ENCODE measurements around the gene DLGAP4.

Gene DLGAP4

DNA sequence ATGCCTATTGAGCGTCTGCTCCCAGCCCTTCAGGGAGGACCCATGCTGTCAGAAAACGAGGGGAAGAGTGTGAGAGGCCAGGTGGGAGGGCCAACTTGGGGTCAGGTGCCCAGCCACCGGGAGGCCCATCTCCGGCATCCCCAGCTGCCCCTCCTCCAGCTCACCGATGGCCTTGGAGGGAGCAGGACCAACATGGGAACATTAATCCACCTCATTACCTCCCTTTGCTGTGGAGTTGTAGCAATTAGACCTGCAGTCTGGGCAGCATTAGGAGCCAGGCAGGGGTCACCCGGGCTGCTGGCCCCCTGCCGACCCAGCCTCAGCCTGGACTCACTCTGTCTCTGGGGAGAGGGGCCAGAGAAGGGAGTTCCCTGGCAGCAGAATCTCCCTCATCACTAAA is 25.1 kb downstream of the DLGAP4 start:
- DNase-seq (ENCODE audit: low read depth): no peak

DNA sequence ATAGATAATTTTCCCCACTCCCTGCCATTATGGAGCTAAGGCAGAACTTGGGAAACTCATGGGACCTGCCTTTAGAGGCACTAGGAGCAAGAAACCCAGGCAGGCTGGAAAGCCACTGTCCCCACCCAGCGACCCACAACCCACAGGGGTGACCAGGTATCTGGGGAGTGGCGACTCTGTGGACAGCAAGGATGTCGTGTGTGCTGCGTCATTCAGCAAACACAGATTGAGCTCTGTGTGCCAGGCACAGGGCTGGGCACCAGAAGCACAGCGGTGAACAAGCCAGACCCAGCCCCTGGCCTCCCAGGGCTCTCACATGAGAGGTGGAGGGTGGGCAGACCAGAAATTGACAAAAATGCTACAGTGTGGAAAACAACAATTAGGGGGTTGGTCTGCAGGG is 27.7 kb downstream of the DLGAP4 start:
- no peak for DNase-seq (ENCODE audit: low read depth)

GRCh38 chr20:36334281-36335205 is 28.4 kb downstream of the DLGAP4 start:
- DNase-seq (ENCODE audit: low read depth): no peak

- DNase-seq (ENCODE audit: low read depth): no peak
Measured at GRCh38 chr20:36335206-36335870, 29.2 kb downstream of the DLGAP4 start.

DNA sequence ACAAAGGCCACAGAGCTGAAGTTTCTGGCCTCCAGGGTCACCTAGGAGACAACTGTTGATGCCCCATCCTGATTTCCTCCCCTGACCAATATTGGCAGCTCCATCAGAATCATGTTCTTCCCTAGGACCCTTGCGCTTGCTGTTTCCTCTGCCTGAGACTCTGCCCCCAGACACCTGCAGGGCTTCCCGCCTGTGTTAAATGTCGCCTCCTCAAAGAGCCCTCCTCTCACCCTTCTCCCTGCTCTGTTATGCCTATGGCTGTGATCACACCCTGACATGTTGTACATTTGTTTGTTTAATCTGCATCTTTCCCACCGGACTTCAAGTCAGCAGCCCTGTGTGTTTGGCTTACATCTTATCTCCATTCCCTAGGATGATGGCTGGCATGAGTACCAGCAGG is 30.1 kb downstream of the DLGAP4 start:
- no peak for DNase-seq (ENCODE audit: low read depth)

DNA sequence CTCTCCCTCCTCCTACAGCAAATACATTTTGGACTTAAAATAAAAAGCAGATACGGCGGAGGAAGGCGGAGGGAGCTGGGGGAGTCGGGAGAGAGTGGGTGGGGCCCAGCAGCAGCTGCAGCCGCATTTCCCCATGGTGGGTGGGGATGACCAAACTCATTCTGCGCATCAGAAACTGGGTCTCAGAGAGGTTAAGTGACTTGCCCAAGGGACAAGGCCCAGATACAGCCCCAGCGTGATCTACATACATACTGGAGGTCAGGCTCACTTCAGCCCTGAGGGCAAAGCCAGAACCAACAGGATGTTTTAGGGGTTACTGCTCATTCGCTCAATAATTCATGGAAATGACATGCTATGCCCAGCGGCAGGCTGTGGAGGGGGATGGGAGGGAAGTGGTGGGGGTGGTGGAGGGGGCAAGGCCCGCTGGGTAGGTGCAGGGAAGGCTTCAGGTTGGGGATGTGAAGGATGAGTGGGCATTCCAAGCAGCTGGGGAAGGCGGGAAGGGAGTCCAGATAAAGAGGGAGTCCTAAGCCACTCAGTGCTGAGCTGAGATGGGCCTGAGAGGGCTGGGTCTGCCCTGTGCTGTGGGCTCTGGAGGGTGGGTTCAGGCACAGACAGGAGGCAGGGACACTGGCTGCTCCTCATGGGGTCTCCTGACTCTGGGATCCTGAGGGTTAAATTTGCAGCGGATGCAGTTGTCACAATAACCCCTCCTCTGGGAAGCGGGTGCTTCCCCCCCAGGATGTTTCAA is 31.0 kb downstream of the DLGAP4 start:
- no peak for DNase-seq (ENCODE audit: low read depth)

- DNase-seq (ENCODE audit: low read depth): no peak
Measured at GRCh38 chr20:36337886-36338285, 31.7 kb downstream of the DLGAP4 start.

GRCh38 chr20:36339646-36340592 is 33.8 kb downstream of the DLGAP4 start:
- DNase-seq (ENCODE audit: low read depth): no peak

GRCh38 chr20:36340593-36340990 is 34.5 kb downstream of the DLGAP4 start:
- no peak for DNase-seq (ENCODE audit: low read depth)

DNA sequence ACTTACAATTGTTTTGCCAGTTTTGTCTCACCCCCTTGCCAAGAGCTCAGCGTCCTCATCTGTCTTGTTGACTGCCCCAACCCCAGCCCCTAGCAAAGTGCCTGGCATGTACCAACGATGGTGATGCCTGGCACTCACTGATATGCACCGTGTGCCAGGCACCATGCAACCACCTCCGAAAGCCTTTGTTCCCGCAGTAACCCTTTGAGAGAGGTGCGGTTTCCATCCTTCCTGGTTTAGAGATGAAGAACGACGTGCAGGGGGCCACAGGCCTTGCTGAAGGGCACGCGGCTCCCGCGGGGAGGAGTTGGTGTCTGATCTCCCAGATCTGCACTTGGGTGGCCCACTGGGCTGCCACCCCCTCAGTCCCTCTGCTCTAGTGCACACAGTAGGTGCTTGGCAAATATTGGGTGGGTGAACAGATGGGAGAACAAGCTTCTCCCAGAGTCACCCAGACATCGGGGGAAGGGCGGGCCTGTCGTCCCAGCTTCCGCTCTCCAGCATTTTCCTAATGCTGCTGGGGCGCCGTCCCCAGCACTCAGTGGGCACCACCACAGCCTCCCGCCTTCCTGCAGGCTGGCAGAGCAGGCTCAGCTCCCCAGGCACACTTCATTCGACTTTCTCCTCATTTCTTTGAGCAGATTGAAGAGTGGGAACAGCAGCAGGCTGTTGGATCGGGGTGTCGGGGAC is 35.3 kb downstream of the DLGAP4 start:
- DNase-seq (ENCODE audit: low read depth): no peak

DNA sequence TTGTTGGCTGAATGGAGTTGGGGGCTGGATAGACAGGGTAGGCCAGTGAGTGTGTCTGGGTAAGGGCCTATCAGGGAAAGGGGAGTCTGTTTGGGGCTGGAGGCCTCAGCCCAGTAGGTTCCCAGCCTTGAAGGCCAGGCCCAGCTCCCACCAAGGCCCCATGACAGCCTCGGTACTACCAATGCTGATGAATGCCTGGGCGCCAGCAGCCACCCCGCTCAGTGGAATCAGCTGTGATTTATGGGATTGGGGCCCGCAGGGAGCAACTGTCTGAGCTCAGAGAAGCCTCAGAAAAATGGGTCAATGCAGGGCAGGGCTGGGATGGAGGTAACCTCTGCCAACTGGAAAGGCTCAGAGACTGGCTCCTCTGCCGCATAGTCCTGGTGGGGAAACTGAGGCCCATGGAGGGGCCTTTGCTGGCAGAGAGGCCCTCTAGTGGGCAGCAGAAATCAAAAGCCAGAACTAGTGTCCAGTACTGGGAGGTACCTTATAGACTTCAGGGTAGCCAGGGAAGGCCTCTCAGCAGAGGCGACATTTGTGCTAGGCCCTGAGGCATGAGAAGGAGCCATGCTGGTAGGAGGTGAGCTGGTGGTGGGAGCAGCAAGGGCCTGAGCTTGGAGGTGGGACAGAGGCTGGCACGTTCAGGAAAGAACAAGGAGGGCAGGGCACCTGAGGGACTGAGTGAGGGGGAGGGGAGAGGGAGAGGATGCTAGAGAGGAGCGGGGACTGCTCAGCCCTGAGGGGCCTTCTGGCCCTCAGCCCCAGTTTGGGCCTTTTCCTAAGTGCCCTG is 36.4 kb downstream of the DLGAP4 start:
- no peak for DNase-seq (ENCODE audit: low read depth)

- DNase-seq (ENCODE audit: low read depth): no peak
Measured at GRCh38 chr20:36343641-36344040, 37.5 kb downstream of the DLGAP4 start.

DNA sequence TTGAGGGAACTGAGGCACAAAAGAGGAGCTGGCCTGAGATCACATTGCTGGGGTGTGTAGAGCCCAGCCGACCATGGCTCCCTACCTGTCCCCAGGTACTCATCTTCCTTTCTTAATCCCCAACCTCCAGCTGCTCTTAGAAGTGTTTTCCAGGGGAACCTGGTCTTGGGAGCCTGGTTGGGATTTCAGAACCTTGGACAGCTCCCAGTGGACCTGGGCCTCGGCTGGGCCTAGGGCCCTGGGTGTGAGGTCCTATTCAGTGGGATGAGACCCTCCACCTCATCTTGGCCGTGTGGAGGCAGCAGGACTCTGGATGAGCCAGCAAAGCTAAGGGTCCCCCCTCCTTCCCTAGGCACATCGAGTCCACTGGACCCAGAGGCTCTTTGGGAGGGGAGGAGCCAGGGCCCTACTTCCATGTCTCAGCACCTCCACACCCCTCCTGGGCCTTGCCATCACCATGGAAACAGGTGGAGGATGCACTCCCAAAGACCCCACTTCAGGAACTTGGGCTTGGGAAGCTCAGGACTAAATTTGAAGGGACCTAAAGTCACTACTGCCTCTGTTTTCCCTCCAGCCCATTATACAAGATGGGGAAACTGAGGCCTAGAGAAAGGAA is 38.5 kb downstream of the DLGAP4 start:
- peak; percentile 11 for DNase-seq (ENCODE audit: low read depth)

GRCh38 chr20:36346256-36346655 is 40.1 kb downstream of the DLGAP4 start:
- DNase-seq (ENCODE audit: low read depth): no peak

- DNase-seq (ENCODE audit: low read depth): no peak
Measured at GRCh38 chr20:36349384-36350170, 43.4 kb downstream of the DLGAP4 start.

- no peak for DNase-seq (ENCODE audit: low read depth)
Measured at GRCh38 chr20:36350439-36350838, 44.3 kb downstream of the DLGAP4 start.

DNA sequence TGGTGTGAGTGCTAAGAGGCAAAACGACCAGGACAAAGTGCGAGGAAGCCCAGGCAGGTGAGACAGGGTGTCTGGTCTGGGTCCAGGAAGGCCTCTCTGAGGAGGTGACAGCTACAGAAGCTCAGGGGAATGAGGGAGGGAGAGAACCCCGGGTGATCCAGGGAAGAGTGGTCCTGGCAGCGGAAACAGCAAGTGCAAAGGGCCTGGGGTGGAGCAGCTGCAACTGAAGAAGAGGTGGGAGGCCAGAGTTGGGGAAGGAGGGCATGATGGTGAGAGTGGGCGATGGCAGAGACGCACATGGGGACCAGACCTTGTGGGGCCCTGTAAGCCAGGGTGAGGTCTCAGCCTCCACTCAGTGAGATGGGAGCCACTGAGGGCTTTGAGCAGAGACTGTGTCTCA is 45.8 kb downstream of the DLGAP4 start:
- DNase-seq (ENCODE audit: low read depth): no peak

GRCh38 chr20:36352843-36353553 is 46.9 kb downstream of the DLGAP4 start:
- DNase-seq (ENCODE audit: low read depth): no peak
